GM03348 (cell line): ENCODE results near the gene PTPN3.
A peak's percentile ranks its signal among the peaks of the same experiment; 100 is the strongest.
"Not testable (repeated sequence)": the region's sequence is repeated elsewhere in the genome, so short reads cannot be mapped to it uniquely, and the experiment has no call there.

ENCODE experiments used
- DNase-seq: peaks from one replicate; pipeline ENCODE4 v3.0.0; 2012; ENCODE audit warnings: low spot score

The PTPN3 gene

GRCh38 chr9:109346904-109347303 lies 151.2 kb downstream of the PTPN3 start:
- DNase-seq = no peak

GRCh38 chr9:109344866-109345265 lies 153.2 kb downstream of the PTPN3 start:
- no peak for DNase-seq

- DNase-seq = no peak
These were observed 155.2 kb downstream of the PTPN3 start for GRCh38 chr9:109342878-109343277.

GRCh38 chr9:109341561-109341960 lies 156.5 kb downstream of the PTPN3 start:
- DNase-seq = no peak

GRCh38 chr9:109340979-109341378 lies 157.1 kb downstream of the PTPN3 start:
- DNase-seq = not testable (repeated sequence)

GRCh38 chr9:109336409-109336808 lies 161.7 kb downstream of the PTPN3 start:
- no peak for DNase-seq

GRCh38 chr9:109335929-109336328 lies 162.2 kb downstream of the PTPN3 start:
- DNase-seq = no peak

GRCh38 chr9:109335121-109335520 lies 163.0 kb downstream of the PTPN3 start:
- DNase-seq = no peak

GRCh38 chr9:109331353-109331752 lies 166.8 kb downstream of the PTPN3 start:
- DNase-seq = peak; percentile 15

- no peak for DNase-seq
These were observed 168.4 kb downstream of the PTPN3 start for GRCh38 chr9:109329638-109330258.

- DNase-seq = peak; percentile 68
These were observed 169.0 kb downstream of the PTPN3 start for GRCh38 chr9:109328978-109329637.
